Thoracic aorta (tissue), 2 donors: Measurements from ENCODE around the gene TCF7L2. TPM values are rescaled to one million over a fixed set of nuclear protein-coding genes. Genes with fewer than 3 reads are reported as not detected.

ENCODE experiments used
- ATAC-seq: fragments of 150-250 bp; one replicate; pipeline ENCODE4 v1.8.0; 2017; ENCODE audit warnings: low read depth; ENCODE audit not compliant: insufficient number of reproducible peaks, low FRiP score
- DNase-seq: peaks from one replicate; pipeline ENCODE4 v3.0.0-alpha.2; 2020; ENCODE audit warnings: low spot score
- H3K27ac ChIP-seq, 2 donors: fragments of 200-600 bp; sonication (generic); 1 replicate in 1 of 2; 2 replicates in 1 of 2; pipeline ENCODE4 v1.5.1; 2016; ENCODE audit warnings: mild to moderate bottlenecking in 2 of 2, moderate library complexity in 2 of 2
- H3K27me3 ChIP-seq: fragments of 200-600 bp; sonication (generic); replicated peaks from 2 replicates; pipeline ENCODE4 v1.6.0; 2016; ENCODE audit warnings: mild to moderate bottlenecking; ENCODE audit not compliant: insufficient read depth
- H3K36me3 ChIP-seq: fragments of 200-600 bp; sonication (generic); one replicate; pipeline ENCODE4 v1.5.1; 2016
- H3K4me1 ChIP-seq, 2 donors: fragments of 200-600 bp; sonication (generic); 1 replicate in 1 of 2; 2 replicates in 1 of 2; pipeline versions ENCODE4 v1.5.1 to v1.6.0; 2016; ENCODE audit warnings: low read depth in 2 of 2, mild to moderate bottlenecking in 1 of 2; ENCODE audit not compliant: control insufficient read depth in 1 of 2
- H3K4me3 ChIP-seq: fragments of 200-600 bp; sonication (generic); 2 replicates; pipeline ENCODE4 v1.5.1; 2016; ENCODE audit warnings: mild to moderate bottlenecking
- H3K9me3 ChIP-seq: fragments of 200-600 bp; sonication (generic); 2 replicates; pipeline ENCODE4 v1.5.1; 2016
- total RNA-seq, 2 donors: library from RNA; depleted of rRNA; stranded (reverse); fragments of >200 nt; gene quantifications; one replicate each; pipeline versions ENCODE4 v1.1.0 to v1.2.3, GENCODE V29; 2016
- TF ChIP-seq, protein P1 (sequence below): fragments of 200-600 bp; sonication (generic); IDR thresholded peaks from one replicate; pipeline ENCODE4 v1.5.1; 2019; ENCODE audit warnings: antibody characterized with exemption

TCF7L2 gene
- total RNA-seq, 2 donors from 2014 or later: 21.4 to 50.5 TPM

DNA sequence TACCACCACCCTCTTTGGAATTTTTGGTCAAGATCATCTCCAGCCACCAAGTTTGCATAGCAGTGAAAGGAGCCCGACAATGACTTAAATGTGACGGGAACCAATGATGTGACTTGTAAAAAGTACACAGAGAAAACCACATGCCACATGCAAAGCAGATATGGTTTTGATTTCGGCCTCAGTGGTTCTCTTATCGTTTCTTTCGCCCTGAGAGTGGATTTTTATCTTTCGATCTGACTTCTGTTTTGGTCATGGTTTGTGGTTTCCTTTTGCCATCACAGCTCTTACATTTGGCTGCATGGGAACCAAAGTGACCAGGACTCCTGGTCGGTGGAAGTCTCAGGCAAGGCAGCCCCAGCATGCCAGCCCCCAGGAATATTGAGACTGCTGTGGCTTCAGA, 31.5 kb downstream of the TCF7L2 start:
- H3K27me3 ChIP-seq: no peaks in the 10 kb centered on the region
- no peak overlapping the region for H3K27ac ChIP-seq
- DNase-seq (no peak), ATAC-seq (no peak)
- H3K4me3 ChIP-seq: no peak overlapping the region
- TF ChIP-seq, protein P1, sequence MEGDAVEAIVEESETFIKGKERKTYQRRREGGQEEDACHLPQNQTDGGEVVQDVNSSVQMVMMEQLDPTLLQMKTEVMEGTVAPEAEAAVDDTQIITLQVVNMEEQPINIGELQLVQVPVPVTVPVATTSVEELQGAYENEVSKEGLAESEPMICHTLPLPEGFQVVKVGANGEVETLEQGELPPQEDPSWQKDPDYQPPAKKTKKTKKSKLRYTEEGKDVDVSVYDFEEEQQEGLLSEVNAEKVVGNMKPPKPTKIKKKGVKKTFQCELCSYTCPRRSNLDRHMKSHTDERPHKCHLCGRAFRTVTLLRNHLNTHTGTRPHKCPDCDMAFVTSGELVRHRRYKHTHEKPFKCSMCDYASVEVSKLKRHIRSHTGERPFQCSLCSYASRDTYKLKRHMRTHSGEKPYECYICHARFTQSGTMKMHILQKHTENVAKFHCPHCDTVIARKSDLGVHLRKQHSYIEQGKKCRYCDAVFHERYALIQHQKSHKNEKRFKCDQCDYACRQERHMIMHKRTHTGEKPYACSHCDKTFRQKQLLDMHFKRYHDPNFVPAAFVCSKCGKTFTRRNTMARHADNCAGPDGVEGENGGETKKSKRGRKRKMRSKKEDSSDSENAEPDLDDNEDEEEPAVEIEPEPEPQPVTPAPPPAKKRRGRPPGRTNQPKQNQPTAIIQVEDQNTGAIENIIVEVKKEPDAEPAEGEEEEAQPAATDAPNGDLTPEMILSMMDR: no peak
- peaks cover 17 to 23% of the 10 kb centered on the region in 2 donors for H3K4me1 ChIP-seq
- H3K36me3 ChIP-seq: no peaks in the 10 kb centered on the region
- no peaks in the 10 kb centered on the region for H3K9me3 ChIP-seq

- H3K4me1 ChIP-seq: peaks cover 32% of the 10 kb centered on the region in 2 donors
- TF ChIP-seq, protein P1: no peak
- no peak overlapping the region for H3K4me3 ChIP-seq
- no peaks in the 10 kb centered on the region for H3K27me3 ChIP-seq
- no peak overlapping the region for H3K27ac ChIP-seq
- H3K36me3 ChIP-seq: no peaks in the 10 kb centered on the region
- H3K9me3 ChIP-seq: no peaks in the 10 kb centered on the region
- ATAC-seq (no peak), DNase-seq (no peak)
These were observed 33.5 kb downstream of the TCF7L2 start for GRCh38 chr10:112983444-112984056.

GRCh38 chr10:112984756-112985155, 34.7 kb downstream of the TCF7L2 start:
- no peak for DNase-seq
- H3K9me3 ChIP-seq: no peaks in the 10 kb centered on the region
- no peak overlapping the region for H3K27ac ChIP-seq
- peaks cover 35 to 42% of the 10 kb centered on the region in 2 donors for H3K4me1 ChIP-seq
- H3K36me3 ChIP-seq: no peaks in the 10 kb centered on the region
- ATAC-seq: no peak
- H3K27me3 ChIP-seq: no peaks in the 10 kb centered on the region
- TF ChIP-seq, protein P1: no peak
- no peak overlapping the region for H3K4me3 ChIP-seq

DNA sequence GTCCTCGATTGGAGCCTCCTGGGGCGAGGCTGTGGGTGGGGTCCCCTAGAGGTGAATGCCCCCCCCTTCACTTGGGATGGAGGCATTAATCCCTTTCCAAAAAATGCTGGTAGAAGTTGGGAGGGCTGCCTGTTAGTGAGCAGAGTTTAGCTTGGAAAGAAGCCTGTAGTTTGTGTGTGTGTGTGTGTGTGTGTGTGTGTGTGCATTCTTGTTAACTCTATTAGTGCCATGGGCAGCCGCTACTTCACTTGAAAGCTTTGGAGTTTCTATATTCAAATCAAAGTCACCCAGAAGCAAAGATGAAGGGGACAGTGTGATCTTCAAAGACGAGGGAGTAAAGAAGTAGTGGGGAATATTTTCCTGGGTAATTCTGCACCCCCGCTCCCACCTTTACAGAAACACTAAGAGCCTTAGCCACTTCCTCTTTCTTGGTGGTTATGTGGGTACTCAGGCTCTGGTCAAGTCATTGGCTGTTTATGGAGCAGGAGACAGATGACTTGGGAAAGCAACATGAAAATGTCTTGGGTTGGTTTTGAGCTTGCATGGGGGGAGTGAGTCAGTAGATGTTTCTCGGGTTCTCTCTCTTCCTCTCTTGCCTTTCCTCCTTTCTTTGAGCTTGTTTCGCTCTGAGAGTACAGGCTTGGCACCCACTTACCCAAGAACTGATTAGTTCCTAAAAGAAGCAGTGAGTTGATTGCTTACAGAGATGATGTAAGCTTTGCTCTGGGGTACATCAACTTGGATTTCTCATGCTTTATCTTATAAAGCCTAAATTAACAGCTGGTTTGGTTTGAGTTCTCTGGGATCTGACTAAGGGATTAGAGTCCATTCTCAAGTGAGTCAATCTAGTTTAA, 35.9 kb downstream of the TCF7L2 start:
- H3K27ac ChIP-seq: peak overlapping the region in 1 of 2 donors; percentile 11
- H3K27me3 ChIP-seq: no peaks in the 10 kb centered on the region
- H3K4me1 ChIP-seq: peaks cover 35 to 42% of the 10 kb centered on the region in 2 donors
- H3K4me3 ChIP-seq: peak overlapping the region; percentile 34
- H3K9me3 ChIP-seq: no peaks in the 10 kb centered on the region
- peak; percentile 24 for ATAC-seq
- TF ChIP-seq, protein P1: no peak
- DNase-seq: no peak
- H3K36me3 ChIP-seq: no peaks in the 10 kb centered on the region

DNA sequence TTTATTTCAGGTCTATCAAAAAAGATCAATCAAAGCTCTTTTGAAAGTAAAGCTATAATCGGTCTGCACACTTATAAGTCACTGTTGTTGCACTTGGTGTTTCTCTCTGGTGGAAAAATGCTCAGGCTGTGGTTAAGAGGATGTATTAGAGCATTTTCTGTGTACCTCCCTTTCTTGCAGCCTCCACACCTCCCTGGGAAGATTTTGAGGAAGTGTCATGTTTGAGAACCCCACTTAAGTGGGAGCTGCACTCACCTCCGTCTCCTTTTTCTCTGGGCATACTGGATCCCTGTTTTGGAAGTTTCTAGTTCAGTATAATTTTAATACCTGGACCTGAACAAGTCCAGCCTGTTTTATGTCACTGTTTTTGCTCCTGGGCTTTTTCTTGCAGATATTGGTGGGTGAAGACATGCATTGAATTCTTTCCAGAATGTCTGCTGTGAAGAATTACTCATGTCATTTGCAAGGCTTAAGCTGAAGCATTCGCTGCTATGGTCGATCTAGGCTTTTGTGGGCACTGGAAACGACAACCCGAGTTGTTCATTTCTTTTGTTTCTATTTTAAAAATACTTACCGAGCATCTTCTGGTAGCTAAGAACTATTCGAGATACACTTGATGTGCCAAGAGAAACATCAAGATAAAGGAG, 36.6 kb downstream of the TCF7L2 start:
- H3K4me3 ChIP-seq: peak overlapping the region; percentile 34
- peaks cover 35 to 42% of the 10 kb centered on the region in 2 donors for H3K4me1 ChIP-seq
- no peaks in the 10 kb centered on the region for H3K36me3 ChIP-seq
- ATAC-seq: no peak
- TF ChIP-seq, protein P1: no peak
- H3K9me3 ChIP-seq: no peaks in the 10 kb centered on the region
- peak overlapping the region in 1 of 2 donors; percentile 5 for H3K27ac ChIP-seq
- no peaks in the 10 kb centered on the region for H3K27me3 ChIP-seq
- no peak for DNase-seq
